Endothelial cell of umbilical vein (primary cell): ENCODE data around the gene PPARD. TPM values are rescaled to one million over a fixed set of nuclear protein-coding genes. Genes with fewer than 3 reads are reported as not detected.

Experiments
- BruUV-seq: library from RNA; stranded (reverse); fragments of 400-500 nt; replicated peaks from 2 replicates; lab custom pipeline; 2021; lab: Mats Ljungman, UMichigan
- CTCF ChIA-PET: fragments of 300-600, 350-600 bp; sonication (Branson Sonifier 250); formaldehyde crosslinking; loops from one replicate; lab custom pipeline; 2021; ENCODE audit warnings: antibody characterized with exemption, inconsistent platforms; lab: Charles Lee
- POLR2A ChIA-PET: fragments of 300-600, 350-600 bp; sonication (Branson Sonifier 250); formaldehyde crosslinking; loops from one replicate; lab custom pipeline; 2021; ENCODE audit warnings: antibody characterized with exemption, inconsistent platforms; lab: Charles Lee
- DNase-seq: peaks from one replicate; pipeline ENCODE4 v3.0.0-alpha.2; 2011; ENCODE audit warnings: low read depth, low spot score
- FAIRE-seq: peaks from 2 replicates; lab custom pipeline; 2011; peaks lifted over from hg19 to GRCh38; lab: Jason Lieb, UNC
- H2AFZ ChIP-seq: 2 replicates; pipeline ENCODE4 v1.6.0; 2012; ENCODE audit warnings: low read depth, low read length, control low read depth, inconsistent platforms
- H3K27ac ChIP-seq: 2 replicates; pipeline ENCODE4 v1.5.1; 2011; ENCODE audit warnings: low read depth, mild to moderate bottlenecking, control low read depth, low read length, moderate library complexity; ENCODE audit not compliant: insufficient read depth
- H3K27me3 ChIP-seq, 2 experiments: 2 replicates each; pipeline versions ENCODE4 v1.6.0 to v1.6.1; 2011; ENCODE audit warnings: low read length in 2 of 2, mixed read lengths in 1 of 2; ENCODE audit not compliant: control insufficient read depth in 2 of 2, insufficient read depth in 2 of 2
- H3K36me3 ChIP-seq, 2 experiments: 2 replicates in 1 of 2; 3 replicates in 1 of 2; pipeline ENCODE4 v1.5.1; 2011; ENCODE audit warnings: low read length in 2 of 2, mild to moderate bottlenecking in 1 of 2, moderate library complexity in 1 of 2; ENCODE audit not compliant: control insufficient read depth in 2 of 2, insufficient read depth in 2 of 2; ENCODE audit errors: extremely low read depth in 1 of 2
- H3K4me1 ChIP-seq: 3 replicates; pipeline ENCODE4 v1.5.1; 2011; ENCODE audit warnings: mild to moderate bottlenecking, low read length; ENCODE audit not compliant: control insufficient read depth, insufficient read depth; ENCODE audit errors: extremely low read depth
- H3K4me2 ChIP-seq: 2 replicates; pipeline ENCODE4 v1.6.1; 2011; ENCODE audit warnings: low read length, control low read depth, mixed read lengths; ENCODE audit not compliant: insufficient read depth
- H3K4me3 ChIP-seq, 3 experiments: fragments of 200-600 bp in 1 of 3; sonication (generic), shearing (Covaris generic) in 1 of 3; replicated peaks in 1 of 3; 2 replicates each; pipeline ENCODE4 v1.5.1; 2011 to 2016; ENCODE audit warnings: control low read depth in 3 of 3, low read length in 3 of 3, mild to moderate bottlenecking in 2 of 3, inconsistent platforms in 1 of 3, low read depth in 1 of 3, moderate library complexity in 1 of 3; ENCODE audit not compliant: insufficient read depth in 1 of 3
- H3K79me2 ChIP-seq: 2 replicates; pipeline ENCODE4 v1.6.0; 2012; ENCODE audit warnings: low read length, inconsistent platforms; ENCODE audit not compliant: control insufficient read depth, insufficient read depth
- H3K9ac ChIP-seq: replicated peaks from 2 replicates; pipeline ENCODE3; 2011; ENCODE audit warnings: low read length, control low read depth; ENCODE audit not compliant: insufficient read depth; ENCODE audit errors: extremely low read depth
- H3K9me1 ChIP-seq: replicated peaks from 3 replicates; pipeline ENCODE4 v1.6.0; 2011; ENCODE audit warnings: mild to moderate bottlenecking, low read length; ENCODE audit not compliant: control insufficient read depth, insufficient read depth; ENCODE audit errors: extremely low read depth
- H3K9me3 ChIP-seq: replicated peaks from 2 replicates; pipeline ENCODE4 v1.5.1; 2012; ENCODE audit warnings: low read length, inconsistent platforms; ENCODE audit not compliant: control insufficient read depth, insufficient read depth
- H4K20me1 ChIP-seq: replicated peaks from 2 replicates; pipeline ENCODE3; 2011; ENCODE audit warnings: mild to moderate bottlenecking, low read length; ENCODE audit not compliant: control insufficient read depth, insufficient read depth; ENCODE audit errors: extremely low read depth
- CTCF ChIP-seq, 2 donors: IDR thresholded peaks; 1 replicate in 1 of 2; 2 replicates in 1 of 2; pipeline ENCODE4 v1.5.1; 2011; ENCODE audit warnings: low read length in 2 of 2, mild to moderate bottlenecking in 2 of 2, moderate library complexity in 2 of 2, control low read depth in 1 of 2, inconsistent platforms in 1 of 2, low read depth in 1 of 2; ENCODE audit not compliant: insufficient read depth in 1 of 2; ENCODE audit errors: extremely low read depth in 1 of 2
- EZH2 ChIP-seq: IDR thresholded peaks from 2 replicates; pipeline ENCODE4 v1.6.1; 2012; ENCODE audit warnings: borderline replicate concordance, low read depth, mild to moderate bottlenecking, moderate library complexity, low read length, inconsistent platforms; ENCODE audit not compliant: severe bottlenecking
- FOS ChIP-seq: IDR thresholded peaks from 2 replicates; pipeline ENCODE4 v1.6.1; 2011; ENCODE audit warnings: mild to moderate bottlenecking, low read length, moderate library complexity, borderline replicate concordance; ENCODE audit not compliant: insufficient read depth
- GATA2 ChIP-seq: IDR thresholded peaks from 2 replicates; pipeline ENCODE4 v1.7.0; 2011; ENCODE audit warnings: low read depth, mild to moderate bottlenecking, moderate library complexity, mixed read lengths, low read length; ENCODE audit not compliant: insufficient read length, insufficient read depth
- JUN ChIP-seq: IDR thresholded peaks from 2 replicates; pipeline ENCODE4 v1.6.1; 2011; ENCODE audit warnings: borderline replicate concordance, low read depth; ENCODE audit not compliant: insufficient read length, insufficient read depth
- MAX ChIP-seq: IDR thresholded peaks from 2 replicates; pipeline ENCODE4 v1.6.1; 2011; ENCODE audit not compliant: insufficient read depth, insufficient read length
- MYC ChIP-seq: IDR thresholded peaks from one replicate; pipeline ENCODE4 v1.6.1; 2011; ENCODE audit warnings: mild to moderate bottlenecking, low read depth, low read length
- POLR2A ChIP-seq: IDR thresholded peaks from 2 replicates; pipeline ENCODE4 v1.6.1; 2012; ENCODE audit warnings: low read depth, mild to moderate bottlenecking, control low read depth, low read length
- POLR2AphosphoS5 ChIP-seq: IDR thresholded peaks from 2 replicates; pipeline ENCODE4 v1.6.1; 2012; ENCODE audit warnings: low read depth, mild to moderate bottlenecking, control low read depth, low read length, moderate library complexity; ENCODE audit not compliant: insufficient read depth
- dilution Hi-C: fragments of 300-500 bp; cut with MboI; formaldehyde crosslinking; loops from one replicate; pipeline ENCODE4 v1.15.0; 2019; ENCODE audit warnings: low sequenced_read_pairs; ENCODE audit not compliant: extremely low pct_ligation_motif_present
- intact Hi-C: fragments of 100-400 bp; cut with micrococcal nuclease; formaldehyde crosslinking; loops from one replicate; pipeline ENCODE4 v1.10.0; 2022
- polyA plus RNA-seq, 4 experiments: library from polyadenylated mRNA; depleted of rRNA in 3 of 4; stranded (reverse) in 3 of 4; unstranded in 1 of 4; fragments of >200 nt; gene quantifications; 2 replicates each; pipeline versions ENCODE4 v1.2.1 to v1.2.3, GENCODE V29; 2011 to 2012; ENCODE audit warnings: missing spikeins in 1 of 4
- total RNA-seq: library from RNA; stranded (reverse); gene quantifications from 2 replicates; pipeline ENCODE4 v1.2.3, GENCODE V29; 2021

Gene PPARD
- total and polyA plus RNA-seq, 2 donors (not counting 3 experiments of a cell fraction or from before 2014, with no cell fraction given), result 23.4 to 29.2 TPM

DNA sequence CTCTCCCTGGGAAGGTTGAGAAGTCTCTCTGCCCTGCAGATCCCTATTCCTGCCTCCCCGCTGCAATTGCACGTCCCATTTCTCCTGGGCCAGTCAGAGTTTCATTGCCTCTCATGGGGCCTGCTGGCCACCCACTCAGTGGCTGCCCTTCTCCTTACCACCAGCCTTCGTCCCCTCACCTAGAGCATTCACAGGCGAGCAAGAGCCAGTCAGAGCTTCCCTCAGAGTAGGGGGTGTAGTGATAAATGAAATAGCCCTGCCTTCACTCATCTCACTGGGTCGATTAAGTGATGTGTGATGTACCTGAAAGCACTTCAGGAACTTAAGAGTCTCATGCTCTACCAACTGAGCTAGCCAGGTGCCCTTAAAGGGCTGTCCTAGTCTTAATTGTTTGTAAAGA is 57.8 kb downstream of the PPARD start:
- dilution Hi-C loops (no loop called here), intact Hi-C loops (no loop called here)
- Histone ChIP-seq H2AFZ (no peak overlapping the region), H3K79me2 (no peaks in the 10 kb centered on the region), H3K4me1 (no peaks in the 10 kb centered on the region), H3K27me3 (no peaks in the 10 kb centered on the region), H3K27ac (no peak overlapping the region), H3K4me2 (no peak overlapping the region), H3K9me3 (no peaks in the 10 kb centered on the region), H3K9me1 (no peaks in the 10 kb centered on the region), H3K36me3 (no peaks in the 10 kb centered on the region), H3K4me3 (no peak overlapping the region), H4K20me1 (no peaks in the 10 kb centered on the region), H3K9ac (no peak overlapping the region)
- no peak for TF ChIP-seq EZH2
- no peak for TF ChIP-seq POLR2AphosphoS5
- TF ChIP-seq POLR2A, result no peak
- no peak for TF ChIP-seq CTCF (IDR thresholded peaks at IDR 0.05; ENCODE audit: extremely low read depth in 1 of 2, insufficient read depth in 1 of 2, low read depth in 1 of 2, low read length in 2 of 2)
- TF ChIP-seq MAX, result no peak
- no peak for TF ChIP-seq FOS
- no peak for TF ChIP-seq JUN
- no peak for TF ChIP-seq GATA2
- no peak for TF ChIP-seq MYC
- ChIA-PET POLR2A (no interaction called here), CTCF (interaction anchor here (1.4 kb wide), 1 partner anchor 49 kb away, joined by 4 read pairs; no protein-coding TSS in a partner anchor)
- FAIRE-seq (no peak), DNase-seq (no peak)
- no TSS peak for BruUV-seq
